VCaP (cell line): ENCODE data around the gene VSTM4.

Experiments used
- H3K27ac ChIP-seq: fragments of 450-650 bp; 2 replicates; pipeline ENCODE4 v1.5.1; 2017
- TF ChIP-seq, protein P1 (sequence below): fragments of 450-650 bp; conservative IDR thresholded peaks from 2 replicates; pipeline ENCODE4 v1.5.1; 2017; ENCODE audit warnings: mild to moderate bottlenecking, moderate library complexity

Gene VSTM4

DNA sequence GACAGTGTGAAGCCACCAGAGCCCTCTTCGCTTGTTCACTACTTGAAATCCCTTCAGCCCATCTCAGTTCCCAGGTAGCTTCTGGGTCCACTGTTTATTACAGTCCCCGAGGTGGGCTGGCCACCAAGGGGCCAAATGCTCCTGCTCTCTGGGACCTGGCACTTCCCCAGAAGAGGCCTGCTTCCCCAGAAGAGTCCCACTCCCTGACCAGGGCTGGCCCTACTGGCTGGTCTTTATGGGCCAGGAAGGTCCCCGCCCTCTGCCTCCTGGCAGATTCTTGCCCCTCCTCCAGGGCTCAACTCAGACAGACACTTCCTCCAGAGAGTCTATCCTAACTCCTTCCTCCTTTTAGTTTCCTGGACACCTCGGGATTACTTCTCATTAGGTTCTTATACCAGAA lies 105.0 kb downstream of the VSTM4 start:
- H3K27ac ChIP-seq: no peak overlapping the region
- TF ChIP-seq, protein P1, sequence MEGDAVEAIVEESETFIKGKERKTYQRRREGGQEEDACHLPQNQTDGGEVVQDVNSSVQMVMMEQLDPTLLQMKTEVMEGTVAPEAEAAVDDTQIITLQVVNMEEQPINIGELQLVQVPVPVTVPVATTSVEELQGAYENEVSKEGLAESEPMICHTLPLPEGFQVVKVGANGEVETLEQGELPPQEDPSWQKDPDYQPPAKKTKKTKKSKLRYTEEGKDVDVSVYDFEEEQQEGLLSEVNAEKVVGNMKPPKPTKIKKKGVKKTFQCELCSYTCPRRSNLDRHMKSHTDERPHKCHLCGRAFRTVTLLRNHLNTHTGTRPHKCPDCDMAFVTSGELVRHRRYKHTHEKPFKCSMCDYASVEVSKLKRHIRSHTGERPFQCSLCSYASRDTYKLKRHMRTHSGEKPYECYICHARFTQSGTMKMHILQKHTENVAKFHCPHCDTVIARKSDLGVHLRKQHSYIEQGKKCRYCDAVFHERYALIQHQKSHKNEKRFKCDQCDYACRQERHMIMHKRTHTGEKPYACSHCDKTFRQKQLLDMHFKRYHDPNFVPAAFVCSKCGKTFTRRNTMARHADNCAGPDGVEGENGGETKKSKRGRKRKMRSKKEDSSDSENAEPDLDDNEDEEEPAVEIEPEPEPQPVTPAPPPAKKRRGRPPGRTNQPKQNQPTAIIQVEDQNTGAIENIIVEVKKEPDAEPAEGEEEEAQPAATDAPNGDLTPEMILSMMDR: no peak

DNA sequence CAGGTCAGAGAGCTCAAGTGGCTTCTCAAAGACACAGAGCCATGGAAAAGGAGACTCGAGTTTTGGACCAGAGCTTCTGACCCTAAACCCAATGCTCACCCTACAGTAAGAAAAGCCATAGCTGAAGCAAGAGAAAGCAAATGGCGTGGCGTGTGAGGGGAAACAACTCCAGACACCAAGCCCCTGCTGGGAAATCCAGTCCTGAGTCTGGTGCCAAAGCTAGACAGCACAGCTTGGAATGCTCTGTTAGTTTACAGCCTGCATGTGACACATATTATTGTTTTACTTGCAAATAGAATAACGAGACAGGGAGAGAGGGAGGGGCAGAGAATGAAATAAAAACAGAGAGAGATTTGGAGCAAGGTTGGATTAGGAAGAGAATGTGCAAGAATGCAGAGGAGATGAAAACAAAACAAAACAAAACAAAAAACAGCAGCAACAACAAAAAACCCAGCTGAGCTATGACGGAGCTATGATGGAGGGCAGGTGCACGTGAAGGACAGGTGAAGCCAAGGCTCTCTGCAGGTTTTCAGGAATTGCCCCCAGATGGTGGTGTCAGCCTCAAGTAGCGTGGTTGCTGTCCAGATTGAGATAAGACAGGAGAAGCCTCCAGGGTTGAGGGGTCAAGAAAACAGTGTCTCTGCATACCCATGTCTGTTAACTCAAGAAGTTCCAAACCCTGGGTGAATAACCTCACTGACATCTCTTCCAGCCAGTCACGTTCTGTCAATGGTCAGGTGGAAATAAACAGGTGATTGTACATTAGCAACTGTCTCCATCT lies 105.9 kb downstream of the VSTM4 start:
- H3K27ac ChIP-seq: no peak overlapping the region
- TF ChIP-seq, protein P1: no peak

DNA sequence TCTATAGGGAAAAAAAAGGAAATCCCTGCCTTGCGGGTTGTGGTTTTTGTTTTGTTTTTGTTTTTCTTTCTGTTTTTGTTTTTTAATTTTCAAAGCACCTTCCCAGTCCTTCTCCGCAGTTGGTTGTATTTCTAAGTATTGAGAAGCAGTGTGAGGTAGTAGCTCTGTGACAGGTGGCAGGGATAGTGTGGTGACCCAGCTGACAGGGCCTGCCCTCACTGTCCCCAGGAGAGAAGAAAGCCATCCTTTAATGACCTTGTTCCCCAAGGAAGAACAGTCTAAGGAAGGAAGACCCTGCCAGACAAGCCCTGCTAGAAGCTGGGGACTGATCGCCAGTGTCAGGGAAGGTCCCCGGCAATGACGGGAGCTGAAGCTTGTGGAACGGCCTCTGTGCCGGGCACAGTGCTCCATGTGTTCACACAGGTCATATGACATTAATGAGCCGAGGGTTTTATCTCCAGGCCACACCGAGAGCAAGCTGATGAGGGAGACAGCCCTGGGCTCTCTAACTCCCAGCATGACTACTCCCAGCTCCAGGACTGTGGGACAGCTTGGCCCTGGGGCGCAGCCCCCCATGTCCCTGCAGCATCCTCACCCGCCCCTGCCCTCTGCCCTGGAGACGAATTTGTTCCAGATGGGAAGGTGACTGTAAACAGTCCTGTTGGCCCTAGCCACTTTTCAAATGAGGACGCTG lies 106.7 kb downstream of the VSTM4 start:
- no peak overlapping the region for H3K27ac ChIP-seq
- TF ChIP-seq, protein P1: no peak

DNA sequence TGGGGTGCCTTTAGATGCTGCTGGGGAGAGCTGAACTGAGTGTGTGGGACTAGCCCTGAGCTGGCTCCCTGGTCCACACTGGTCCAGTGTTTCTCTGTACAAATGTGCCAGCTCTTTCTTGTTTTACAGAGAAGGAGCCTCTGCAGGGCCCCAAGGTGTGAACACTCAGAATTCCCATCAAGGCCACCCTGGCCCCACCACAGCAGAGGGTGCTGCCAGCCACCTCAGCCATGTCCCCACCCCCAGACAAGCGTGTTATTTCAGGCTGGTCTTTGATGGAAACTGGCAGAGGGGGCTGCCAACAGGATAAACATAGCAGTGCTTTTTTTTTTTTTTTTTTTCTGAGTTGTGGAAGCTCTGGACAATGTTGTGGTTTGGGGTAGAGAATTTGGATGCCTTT lies 107.2 kb downstream of the VSTM4 start:
- H3K27ac ChIP-seq: no peak overlapping the region
- TF ChIP-seq, protein P1: no peak

DNA sequence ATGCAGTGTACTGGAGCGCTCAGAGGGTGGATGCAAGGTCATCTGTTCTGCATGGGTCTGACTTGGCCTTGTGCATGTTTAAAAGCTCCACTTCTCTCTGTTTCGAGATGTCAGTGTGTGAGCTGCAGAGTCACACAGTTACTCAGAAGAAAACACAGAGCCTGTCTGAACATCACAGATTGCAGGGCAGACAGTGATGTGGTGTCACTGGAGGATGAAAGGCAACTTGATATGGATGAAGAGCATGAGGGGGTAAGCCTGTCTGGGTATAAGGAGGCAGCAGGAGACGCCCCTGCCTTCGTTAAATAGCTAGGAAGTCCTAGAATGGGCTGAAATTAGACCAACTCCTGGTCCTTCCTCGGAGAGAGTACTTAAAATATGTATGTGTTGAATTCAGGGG lies 108.2 kb downstream of the VSTM4 start:
- TF ChIP-seq, protein P1: no peak
- no peak overlapping the region for H3K27ac ChIP-seq

DNA sequence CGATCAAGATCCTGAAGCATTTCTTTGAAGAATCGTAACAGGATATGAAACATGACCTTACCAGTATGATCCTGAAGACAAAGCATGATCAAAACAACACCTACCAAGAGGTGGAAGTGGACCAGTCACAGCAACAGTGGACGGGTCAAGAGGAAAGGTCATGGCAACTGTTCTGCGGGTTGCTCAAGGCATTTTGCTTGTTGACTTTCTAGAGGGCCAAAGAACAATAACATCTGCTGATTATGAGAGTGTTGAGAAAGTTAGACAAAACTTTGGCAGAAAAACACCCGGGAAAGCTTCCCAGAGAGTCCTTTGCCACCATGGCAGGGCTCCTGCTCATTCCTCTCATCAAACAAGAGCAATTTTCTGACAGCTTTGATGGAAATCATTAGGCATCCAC lies 110.1 kb downstream of the VSTM4 start:
- TF ChIP-seq, protein P1: no peak
- no peak overlapping the region for H3K27ac ChIP-seq

DNA sequence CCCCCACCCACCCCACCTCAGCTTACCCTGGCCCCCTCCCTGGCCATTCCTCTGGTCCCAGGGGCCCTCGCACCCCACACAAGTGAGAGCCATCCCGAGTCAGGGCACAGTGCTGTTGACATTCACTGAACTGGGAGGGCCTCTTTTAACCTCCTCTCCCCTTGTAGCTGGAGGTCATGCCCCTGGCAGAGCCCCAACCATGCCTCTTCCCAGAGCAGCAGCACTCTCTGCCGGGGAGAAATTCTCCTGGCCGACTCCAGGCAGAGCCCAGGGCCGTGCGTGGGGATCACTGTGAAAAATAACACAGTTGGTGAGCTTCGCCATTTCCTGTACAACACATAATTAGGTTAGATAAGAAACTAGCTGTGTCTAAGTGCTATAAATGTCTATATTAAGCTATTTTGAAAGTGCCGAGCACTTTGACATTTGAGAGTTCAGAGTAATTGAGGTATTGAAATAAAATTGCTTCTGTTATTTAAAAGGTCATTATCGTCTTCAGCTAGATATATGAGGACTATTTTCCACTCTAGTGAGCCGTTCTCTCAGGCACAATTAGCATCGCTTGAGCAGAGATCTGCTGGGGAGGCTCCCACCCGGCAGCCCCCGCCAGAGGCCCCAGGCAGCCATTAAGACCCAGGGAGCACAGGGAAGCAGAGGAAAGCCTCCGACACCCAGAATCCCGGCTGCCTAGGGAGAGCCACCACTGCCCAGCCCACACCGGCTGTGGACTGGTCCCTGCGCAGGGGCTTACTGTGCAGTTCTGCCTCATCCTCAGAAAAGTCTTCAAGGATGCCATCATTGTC lies 113.3 kb downstream of the VSTM4 start:
- no peak overlapping the region for H3K27ac ChIP-seq
- TF ChIP-seq, protein P1: no peak
